CD4-positive, alpha-beta T cell treated with Interferon alpha-2 for 1 hour (primary cell): ENCODE data around the gene SPINK4.

ENCODE experiments used
- DNase-seq, 2 donors: peaks; one replicate each; pipeline ENCODE4 v3.0.0-alpha.2; 2020 to 2022

Gene SPINK4, protein sequence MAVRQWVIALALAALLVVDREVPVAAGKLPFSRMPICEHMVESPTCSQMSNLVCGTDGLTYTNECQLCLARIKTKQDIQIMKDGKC

DNA sequence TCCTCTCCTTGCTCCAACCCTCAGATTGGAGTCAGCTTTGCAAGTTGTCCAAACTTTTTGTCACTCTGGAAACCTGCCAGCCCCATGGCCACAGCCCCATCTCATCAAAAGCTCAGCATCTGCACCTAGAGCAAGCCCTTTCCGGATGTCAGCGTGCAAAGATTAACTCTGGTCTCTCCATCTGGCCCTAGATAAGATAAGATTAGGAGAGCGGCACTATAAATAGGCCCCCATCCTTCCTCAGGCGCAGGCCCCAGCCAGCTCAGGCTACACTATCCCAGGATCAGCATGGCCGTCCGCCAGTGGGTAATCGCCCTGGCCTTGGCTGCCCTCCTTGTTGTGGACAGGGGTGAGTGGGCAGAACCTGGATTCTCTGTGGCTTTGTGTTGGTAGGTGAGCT lies at the start of gene SPINK4:
TSS of gene SPINK4 (plus strand) at position 247 of the 400 bp plus-strand sequence. CDS start at position 289, 42 bp downstream.
- DNase-seq: no peak

DNA sequence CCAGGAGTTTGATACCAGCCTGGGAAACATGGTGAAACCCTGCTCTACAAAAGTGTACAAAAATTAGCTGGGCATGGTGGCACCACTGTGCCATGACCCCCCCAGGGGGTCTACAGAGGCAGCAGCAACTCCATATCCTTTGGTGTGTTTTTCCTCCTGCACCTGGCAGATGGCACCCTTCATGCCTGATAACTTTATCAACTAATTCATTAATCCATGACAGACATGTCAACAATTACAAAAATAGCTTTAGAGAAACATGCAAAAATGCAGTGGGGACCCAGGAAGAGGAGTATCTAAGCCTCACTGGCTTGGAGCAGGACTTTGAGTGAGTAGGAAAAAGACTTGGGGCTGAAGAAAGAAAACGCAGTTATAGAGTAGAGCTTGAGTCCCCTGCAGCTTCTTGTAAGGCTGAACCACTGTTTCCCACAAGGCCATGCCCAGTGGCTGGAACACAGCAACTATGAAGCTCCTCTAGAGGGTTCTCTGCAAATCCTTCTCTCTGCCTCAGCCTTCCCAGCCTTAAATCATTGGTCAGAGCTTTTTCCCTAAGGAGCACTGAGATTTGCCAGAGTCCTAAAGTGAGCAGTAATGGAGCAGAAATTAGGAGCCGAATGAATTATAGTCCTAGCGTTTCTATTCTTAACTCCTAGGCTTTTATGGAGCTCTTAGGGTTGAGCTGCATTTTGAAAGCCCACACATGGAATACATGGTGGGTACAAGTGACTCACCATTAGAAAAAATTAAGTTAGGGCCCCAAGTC lies 47.3 kb upstream of the SPINK4 start:
- no peak for DNase-seq

DNA sequence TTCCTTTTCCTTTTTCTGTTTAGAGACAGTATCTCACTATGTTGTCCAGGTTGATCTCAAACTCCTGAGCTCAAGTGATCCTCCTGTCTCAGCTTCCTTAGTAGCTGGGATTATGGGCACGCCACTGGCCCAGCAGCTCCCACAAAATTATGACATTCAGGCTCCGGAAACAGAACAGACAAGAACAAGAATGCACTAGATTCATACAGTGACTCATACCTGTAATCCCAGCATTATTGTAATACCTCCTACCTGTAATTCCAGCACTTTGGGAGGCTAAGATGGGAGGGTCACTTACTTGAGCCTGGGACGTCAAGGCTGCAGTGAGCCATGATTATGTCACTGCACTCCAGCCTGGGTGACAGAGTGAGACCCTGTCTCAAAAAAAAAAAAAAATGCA lies 46.1 kb upstream of the SPINK4 start:
- no peak for DNase-seq

DNA sequence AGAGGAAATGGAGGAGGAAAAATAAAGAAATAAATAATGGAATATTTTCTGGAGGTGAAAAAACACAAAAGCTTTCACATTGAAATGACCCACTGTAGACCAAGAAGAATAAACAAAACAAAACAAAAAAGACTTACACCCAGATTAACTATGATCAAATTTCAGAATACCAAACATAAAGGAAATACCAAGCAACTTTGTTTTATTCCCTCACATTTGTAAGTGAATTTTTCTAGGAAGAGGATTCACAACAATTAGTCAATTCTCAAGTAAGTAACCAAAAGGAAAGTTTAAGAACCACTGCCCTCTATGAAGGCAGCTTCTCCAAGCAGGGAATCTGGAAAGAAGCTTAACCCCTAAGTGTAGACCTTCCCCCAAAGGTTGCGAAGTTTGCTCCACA lies 43.2 kb upstream of the SPINK4 start:
- no peak for DNase-seq

DNA sequence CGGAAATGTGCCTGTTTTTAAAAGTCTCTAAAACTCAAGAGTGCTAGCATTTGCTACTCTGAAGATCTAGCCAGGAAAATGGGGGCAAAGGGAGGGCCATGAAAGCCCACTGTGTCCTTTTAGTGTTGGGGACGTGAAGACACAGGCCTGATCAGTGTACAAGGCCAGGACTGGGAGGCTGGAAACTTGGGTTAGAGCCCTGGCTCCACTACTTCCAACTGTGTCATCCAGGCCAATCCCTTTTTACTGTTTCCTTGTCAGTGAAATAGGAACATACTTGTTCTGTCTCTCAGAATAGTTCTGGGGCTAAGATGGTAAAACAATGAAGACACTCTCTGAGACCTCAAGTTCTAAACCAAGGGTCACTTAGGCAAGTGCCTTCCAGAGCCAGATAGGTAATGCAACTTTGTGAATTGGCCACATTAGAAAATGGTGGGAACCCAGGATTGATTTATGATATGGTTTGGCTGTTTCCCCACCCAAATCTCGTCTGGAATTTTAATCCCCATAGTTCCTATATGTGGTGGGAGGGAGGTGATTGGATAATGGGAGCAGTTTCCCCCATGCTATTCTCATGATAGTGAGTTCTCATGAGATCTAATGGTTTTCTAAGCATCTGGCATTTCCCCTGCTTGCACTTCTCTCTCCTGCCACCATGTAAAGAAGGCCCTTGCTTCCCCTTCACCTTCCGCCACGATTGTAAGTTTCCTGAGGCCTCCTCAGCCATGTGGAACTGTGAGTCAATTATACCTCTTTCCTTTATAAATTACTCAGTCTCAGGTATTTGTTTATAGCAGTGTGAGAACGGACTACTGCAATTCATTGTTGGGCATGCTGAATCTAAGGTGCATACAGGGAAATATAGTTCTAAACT lies 42.5 kb upstream of the SPINK4 start:
- no peak for DNase-seq

DNA sequence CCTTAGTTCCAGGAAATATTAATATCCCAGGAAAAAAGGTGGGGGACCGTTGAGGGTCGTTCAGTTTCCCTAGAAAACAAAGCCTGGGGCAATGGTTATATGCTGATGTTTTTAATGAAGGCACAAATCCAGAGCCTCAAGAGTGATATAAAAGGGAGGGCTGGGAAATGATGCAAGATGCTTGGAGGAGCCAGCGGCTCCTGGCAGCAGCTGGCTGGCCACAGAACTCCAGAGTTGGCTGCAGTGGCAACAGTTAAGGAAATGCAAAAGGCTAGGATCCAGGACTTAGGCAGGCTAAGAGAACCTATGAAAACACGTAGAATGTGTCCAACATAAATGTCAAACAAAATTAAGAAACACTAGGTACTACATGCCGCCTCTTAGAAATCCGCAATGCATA lies 41.8 kb upstream of the SPINK4 start:
- DNase-seq: no peak

DNA sequence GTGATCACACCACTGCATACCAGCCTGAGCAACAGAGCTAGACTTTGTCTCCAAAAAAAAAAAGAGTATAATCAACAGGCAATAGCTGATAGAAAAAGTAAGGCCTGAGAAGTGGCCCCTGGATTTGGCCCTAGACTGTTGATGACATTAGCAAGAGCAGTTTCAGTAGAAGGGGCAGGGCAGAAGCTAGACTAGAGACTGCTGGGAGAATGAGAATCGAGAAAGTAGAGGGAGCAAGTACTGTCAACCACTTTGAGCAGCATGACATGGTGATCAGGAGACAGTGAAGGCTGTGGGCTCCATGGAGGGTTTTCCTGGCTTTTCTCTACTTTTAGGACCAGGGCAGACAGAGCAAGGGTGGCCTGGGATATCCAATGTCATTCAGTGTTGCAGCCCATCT lies 37.9 kb upstream of the SPINK4 start:
- DNase-seq: no peak

DNA sequence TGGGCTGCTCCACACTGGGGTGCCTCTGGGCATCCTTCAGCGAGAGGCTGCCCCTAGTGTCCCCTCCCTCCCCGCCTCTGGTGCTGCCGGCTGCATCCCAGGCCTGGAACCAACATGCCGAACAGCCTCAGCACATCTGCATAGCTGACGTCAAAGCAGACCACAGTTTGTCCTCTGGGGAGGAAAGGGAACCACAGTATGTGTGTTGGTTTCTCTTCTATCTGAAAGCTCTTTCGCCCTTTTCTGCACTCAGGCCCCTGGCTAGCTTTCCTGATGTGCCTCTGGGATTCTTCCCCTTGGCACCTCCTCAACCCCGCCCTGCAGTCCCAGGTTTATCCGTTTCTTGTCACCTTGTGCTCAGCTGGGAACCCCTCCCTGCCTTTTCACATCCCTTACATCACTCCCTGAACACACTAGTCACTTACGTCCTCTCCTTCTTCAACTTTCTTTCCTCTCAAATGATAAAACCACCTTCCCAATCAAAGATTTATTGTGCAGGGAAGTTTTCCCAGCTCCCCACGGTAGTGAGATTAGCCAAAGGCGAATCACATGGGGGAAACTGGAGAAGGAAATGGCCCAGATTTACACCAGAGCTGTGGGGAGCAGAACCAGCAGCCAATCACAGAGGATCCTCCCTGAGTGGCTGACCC lies 37.3 kb upstream of the SPINK4 start:
- DNase-seq: peak; percentile 35 to 66

DNA sequence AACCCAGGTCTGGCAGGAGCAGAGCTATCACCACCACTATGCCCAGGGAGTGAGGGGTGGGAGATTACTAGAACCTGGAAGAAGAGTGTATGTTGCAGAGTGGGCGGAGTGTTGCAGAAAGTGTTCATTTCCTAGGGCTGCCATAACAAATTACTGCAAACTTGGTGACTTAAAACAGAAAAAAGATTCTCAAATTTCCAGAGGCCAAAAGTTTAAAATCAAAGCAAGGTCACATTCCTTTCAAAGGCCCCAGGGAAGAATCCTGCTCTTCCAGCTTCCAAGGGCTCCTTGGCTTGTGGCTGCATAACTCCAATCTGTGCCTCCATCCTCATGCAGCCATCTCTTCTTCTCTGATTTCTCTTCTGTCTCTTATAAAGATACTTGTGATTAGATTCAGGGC lies 30.6 kb upstream of the SPINK4 start:
- DNase-seq: no peak

DNA sequence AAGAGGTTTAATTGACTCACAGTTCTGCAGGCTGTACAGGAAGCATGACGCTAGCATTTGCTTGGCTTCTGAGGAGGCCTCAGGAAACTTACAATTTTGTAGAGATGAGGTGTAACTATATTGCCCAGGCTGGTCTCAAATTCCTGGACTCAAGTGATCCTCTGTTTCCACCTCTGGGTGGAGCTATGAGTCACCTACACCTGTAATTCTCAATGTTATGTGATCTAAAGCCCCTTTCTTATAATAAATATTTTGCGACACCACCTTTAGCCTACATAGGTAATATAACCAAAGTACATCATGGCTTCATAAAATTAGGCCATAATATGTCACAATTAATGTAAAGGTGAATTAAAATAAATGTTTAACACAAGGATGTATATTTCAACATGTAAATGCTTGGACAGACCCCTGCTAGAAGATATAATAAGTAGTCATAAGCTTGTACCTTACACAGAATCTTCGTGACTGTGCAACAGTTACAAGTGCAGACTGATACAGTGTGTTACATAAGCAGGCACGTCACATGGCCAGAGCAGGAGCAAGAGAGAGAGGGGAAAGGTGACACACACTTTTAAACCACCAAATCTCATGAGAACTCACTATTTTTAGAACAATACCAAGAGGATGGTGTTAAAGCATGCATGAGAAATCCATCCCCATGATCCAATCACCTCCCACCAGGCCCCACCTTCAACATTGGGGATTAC lies 29.8 kb upstream of the SPINK4 start:
- no peak for DNase-seq

DNA sequence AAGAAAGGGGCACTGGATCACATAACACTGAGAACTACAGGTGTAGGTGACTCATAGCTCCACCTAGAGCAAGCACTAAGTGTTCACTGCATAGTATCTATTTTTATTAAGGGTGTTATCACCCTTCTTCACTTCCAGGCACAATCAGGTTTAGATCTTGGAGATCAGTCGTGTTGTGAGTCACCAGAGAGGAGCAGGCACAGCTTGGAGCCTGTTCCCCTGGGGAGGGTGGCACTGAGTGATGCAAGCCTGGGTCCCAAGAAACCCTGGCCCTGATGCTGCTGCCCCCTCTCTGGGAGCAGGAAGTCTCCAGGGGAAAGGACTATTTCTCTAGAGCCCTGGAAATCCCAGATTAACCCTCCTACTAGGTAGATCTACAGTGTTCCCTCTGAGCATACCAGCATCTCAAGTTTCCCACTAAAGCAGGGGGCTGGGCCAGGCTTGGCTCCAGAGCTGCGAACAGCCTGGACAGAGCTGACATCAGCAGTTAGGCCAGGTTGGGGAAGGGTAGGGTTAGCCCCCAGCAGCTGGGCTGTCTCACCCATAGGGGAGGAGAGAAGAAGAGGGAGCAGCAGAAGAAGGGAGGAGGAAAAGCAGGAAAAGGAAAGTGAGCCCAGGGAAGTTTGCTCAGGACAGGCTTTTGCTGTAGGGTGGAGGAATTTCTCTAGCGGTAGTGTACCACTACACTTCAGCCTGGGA lies 28.1 kb upstream of the SPINK4 start:
- no peak for DNase-seq

DNA sequence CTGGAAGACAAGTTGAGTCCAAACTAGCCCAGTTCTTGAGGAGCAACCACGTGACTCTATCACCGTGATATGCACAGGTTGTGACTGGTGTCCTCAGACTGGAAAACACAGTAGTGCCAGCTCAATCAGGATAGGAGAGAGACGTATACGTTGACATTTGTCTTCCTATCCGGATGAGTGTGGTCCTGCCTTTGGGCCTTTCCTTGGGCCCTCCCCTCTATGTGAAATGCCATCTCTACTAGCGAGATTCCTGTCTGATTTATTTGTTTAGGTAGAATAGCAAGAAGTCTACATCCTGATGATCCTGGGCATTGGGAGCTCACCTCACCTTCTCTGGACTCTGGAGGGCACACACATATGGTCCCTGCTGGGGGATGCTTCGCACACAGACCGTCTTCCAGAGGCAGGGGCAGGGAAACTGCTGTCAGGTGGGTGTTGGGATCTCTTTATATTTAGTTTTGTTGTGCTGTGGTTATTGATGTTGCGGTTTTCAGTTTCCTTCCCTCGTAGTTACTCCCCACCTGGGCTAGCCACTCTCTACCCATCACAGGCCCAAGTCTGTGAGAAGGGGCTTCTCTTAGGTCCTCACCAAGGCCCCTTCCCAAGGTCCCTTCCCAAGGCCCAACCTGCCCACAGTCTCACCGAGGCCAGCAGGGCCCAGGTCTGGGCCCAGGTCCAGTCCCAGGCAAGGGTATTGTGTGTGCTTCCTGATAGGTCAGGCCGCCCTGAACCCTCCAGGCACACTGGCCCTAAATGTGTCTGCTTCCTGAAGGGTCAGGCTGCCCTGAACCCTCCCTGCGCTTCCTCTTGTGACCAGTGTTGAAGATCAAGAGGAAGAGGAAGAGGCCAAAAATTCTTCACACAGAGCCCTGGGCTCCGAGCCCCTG lies 19.0 kb upstream of the SPINK4 start:
- peak in 1 of 2 donors; percentile 7 for DNase-seq

DNA sequence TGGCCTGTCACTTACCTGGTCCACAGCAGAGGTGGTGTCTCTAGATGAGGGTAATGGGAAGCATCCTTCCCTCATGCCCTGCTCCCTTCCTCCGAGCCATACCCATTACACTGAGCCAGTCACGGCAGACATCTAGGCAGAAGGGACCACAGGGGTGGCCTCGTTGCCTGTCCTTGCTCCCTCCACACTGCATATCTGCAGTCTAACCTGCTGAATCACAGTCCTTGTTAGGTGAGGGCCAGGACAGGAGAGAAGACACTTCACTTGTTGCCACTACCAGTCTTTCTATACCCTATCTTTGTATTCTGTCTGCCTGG lies 18.4 kb upstream of the SPINK4 start:
- no peak for DNase-seq

DNA sequence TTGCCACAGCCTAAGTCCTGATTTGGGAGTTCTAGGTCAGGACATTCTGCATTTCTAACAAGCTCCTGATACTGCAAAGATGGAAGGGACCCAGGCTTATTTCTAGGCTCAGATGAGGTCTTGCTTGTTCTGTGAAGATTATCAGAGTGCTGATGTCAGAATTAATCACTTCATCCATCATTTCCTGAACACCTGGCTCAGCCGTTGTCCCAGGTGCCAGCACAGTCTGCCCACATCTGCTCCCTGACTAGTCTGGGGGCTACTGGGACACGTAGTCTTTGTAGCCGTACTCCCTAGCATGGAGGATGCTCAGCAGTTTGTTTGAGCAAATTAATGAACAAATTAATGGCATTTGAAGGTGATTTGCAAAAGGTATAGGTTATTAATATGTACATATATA lies 17.9 kb upstream of the SPINK4 start:
- DNase-seq: no peak

DNA sequence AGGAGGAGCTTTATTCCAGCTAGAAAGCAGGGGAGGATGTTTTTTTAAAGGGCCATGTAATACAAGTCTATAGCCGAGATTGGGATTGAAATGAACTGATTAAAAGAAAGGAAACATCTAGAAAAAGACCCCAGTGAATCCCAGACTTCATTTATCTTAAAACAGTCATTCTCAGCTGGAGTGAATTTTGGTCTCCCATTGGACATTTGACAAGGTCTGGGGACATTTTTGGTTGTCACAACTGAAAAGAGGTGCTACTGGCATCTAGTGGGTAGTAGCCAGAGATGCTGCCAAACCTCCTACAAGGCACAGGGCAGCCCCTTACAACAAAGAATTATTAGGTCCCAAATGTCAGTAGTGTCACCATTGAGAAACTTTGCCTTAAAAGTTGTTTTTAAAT lies 16.3 kb upstream of the SPINK4 start:
- no peak for DNase-seq

DNA sequence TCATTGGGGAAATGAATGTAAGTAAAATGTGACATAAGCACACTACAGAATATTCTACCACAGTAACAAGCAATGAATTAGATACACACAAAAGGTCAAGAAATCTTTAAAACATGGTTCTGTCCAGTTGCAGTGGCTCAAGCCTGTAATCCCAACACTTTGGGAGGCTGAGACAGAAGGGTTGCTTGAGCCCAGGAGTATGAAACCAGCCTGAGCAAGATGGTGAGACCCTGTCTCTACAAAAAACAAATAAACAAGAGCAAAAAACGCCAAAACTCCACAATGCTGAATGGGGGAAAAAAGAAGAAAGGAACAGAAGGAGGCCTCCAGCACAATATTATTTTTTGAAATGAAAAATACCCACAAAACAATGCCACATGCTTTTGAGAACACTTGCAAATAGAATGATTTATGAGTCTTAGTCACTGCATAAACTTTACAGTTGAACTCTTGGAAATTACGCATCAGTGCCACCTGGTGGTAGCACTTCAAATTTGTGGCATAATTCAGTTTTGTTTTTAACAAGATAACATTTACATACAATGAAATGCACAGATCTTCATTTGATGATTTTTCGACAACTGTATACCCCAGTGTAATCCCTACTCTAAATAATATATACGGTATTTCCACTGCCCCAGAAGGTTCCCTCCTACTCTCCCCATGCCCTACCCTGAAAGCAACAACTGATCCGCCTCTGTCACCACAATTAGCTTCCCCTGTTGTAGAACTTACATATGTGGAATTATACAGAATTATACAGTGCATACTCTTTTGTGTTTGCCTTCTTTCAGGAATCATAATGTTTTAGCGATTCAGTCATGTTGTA lies 14.4 kb upstream of the SPINK4 start:
- peak; percentile 73 to 84 for DNase-seq

DNA sequence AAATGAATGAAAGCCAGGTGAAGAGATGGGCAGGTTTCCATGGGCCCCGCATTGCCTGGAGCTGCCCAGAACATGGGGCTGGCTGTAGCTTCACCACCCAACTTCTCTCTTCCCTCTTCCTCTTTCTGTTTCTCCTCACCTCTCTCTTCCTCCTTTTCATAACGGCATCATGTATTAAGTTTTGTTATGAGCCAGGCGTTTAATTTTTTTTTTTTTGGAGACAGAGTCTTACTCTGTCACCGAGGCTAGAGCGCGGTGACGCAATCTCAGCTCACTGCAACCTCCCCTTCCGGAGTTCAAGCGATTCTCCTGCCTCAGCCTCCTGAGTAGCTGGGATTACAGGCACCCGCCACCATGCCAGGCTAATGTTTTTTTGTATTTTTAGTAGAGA lies 13.0 kb upstream of the SPINK4 start:
- peak; percentile 28 to 67 for DNase-seq

DNA sequence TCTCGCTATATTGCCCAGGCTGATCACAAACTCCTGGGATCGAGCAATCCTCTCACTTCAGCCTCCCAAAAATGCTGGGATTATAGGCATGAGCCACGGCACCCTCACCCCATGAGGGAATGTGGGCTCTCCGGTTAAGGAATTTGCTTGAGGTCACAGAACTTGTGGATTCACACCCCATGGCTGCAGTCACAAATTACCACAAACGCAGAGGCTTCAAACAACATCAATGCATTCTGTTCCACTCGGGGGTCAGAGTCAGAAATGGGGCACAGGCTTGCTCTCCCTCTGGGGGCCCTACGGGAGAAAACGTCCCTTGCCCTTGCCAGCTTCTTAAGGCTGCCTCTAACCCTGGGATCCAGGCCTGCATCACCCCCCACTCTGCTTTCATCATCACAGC lies 12.2 kb upstream of the SPINK4 start:
- no peak for DNase-seq

DNA sequence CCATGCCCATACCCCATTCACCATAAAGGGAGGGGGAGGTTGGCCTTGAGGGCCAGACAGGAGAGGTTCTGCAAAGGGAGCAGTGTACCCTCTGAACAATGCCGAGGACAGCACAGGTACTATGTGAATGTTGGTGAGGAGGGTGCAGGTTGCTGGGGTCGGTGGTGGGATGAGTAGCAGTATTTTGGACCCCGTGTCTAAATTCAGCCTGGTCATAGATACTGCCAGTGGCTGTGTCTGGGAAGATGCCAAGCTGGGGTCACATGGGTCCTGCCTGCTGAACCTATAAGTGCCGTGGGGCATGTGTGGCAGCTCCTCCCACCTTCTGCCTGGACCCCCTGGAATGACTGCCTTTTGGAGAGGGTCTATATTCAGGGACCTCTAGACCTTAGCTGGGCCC lies 11.4 kb upstream of the SPINK4 start:
- no peak for DNase-seq

DNA sequence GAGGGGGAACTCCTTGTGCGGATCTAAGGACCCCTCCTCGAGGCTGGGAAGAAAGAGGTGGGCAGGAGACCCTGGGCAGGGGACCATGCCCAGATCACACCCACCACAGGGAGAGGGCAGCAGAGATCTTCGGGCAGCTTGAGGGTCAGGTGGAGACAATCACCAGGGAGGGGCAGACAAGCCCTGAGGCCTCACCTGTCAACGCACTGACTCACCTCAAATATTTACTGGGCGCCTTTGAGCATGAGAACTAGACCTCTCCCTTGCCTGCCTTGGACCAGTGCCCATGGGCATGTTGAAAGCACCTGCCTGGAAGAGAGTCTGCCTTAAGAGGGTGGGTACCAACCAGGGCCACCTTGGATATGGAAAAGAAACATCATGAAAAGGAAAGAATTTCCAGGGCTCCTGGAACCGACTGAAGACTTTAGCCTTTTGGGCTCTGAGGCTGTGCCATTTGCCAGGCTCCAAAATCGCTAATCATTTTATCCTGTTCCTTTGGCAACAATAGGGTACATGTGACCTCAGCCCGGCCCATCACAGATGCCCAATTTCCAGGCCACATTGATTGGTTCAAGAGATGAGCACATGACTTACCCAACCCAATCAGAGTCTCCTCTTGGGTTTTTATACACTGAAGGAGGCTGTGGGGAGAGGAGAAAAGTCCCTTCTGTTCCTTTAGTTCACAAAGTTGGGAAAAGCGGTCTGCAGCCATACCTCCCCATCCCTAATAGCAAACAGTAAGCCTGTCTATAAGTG lies 10.4 kb upstream of the SPINK4 start:
- DNase-seq: no peak
